RCC 7860 (cell line): ENCODE data around the gene CHST13.

Source experiments
- DNase-seq: peaks from one replicate; pipeline ENCODE4 v3.0.0-alpha.2; 2015; ENCODE audit warnings: low spot score
- FAIRE-seq: peaks from 2 replicates; lab custom pipeline; 2012; peaks lifted over from hg19 to GRCh38; lab: Jason Lieb, UNC

CHST13 gene

GRCh38 chr3:126523745-126524428 is at the start of gene CHST13:
Gene CHST13, plus strand, starts transcription at chr3:126524155. Its CDS starts 178 bp downstream, at chr3:126524333.
- DNase-seq (no peak), FAIRE-seq (no peak)

- peak; percentile 29 for DNase-seq
- no peak for FAIRE-seq
Observed at GRCh38 chr3:126474498-126475412, 49.2 kb upstream of the CHST13 start.

- FAIRE-seq: no peak
- DNase-seq: peak; percentile 86
Observed at GRCh38 chr3:126475413-126476114, 48.4 kb upstream of the CHST13 start, which contains the start of gene ZXDC. Gene ZXDC, minus strand, starts transcription at chr3:126475891. Its CDS starts 26 bp downstream, at chr3:126475865.

- DNase-seq (peak; percentile 6), FAIRE-seq (no peak)
Observed at GRCh38 chr3:126476166-126477060, 47.5 kb upstream of the CHST13 start.

GRCh38 chr3:126477061-126477380 is 46.9 kb upstream of the CHST13 start:
- DNase-seq (no peak), FAIRE-seq (no peak)

GRCh38 chr3:126478581-126479310 is 45.2 kb upstream of the CHST13 start:
- DNase-seq (no peak), FAIRE-seq (no peak)

- DNase-seq (no peak), FAIRE-seq (no peak)
Observed at GRCh38 chr3:126479642-126480041, 44.3 kb upstream of the CHST13 start.

GRCh38 chr3:126480206-126480605 is 43.7 kb upstream of the CHST13 start:
- FAIRE-seq (no peak), DNase-seq (no peak)

GRCh38 chr3:126480861-126481260 is 43.1 kb upstream of the CHST13 start:
- DNase-seq: no peak
- no peak for FAIRE-seq

- DNase-seq (no peak), FAIRE-seq (no peak)
Observed at GRCh38 chr3:126481808-126482502, 42.0 kb upstream of the CHST13 start.

- FAIRE-seq (no peak), DNase-seq (no peak)
Observed at GRCh38 chr3:126482503-126483255, 41.3 kb upstream of the CHST13 start.

GRCh38 chr3:126483321-126483761 is 40.6 kb upstream of the CHST13 start:
- FAIRE-seq: no peak
- no peak for DNase-seq

- DNase-seq (no peak), FAIRE-seq (no peak)
Observed at GRCh38 chr3:126484148-126484547, 39.8 kb upstream of the CHST13 start.

GRCh38 chr3:126484662-126485061 is 39.3 kb upstream of the CHST13 start:
- FAIRE-seq (no peak), DNase-seq (no peak)

- DNase-seq (no peak), FAIRE-seq (no peak)
Observed at GRCh38 chr3:126485176-126485897, 38.6 kb upstream of the CHST13 start.

- DNase-seq (no peak), FAIRE-seq (no peak)
Observed at GRCh38 chr3:126485956-126486355, 38.0 kb upstream of the CHST13 start.

- no peak for DNase-seq
- FAIRE-seq: no peak
Observed at GRCh38 chr3:126486360-126486847, 37.6 kb upstream of the CHST13 start.
